H1 (cell line): ENCODE results near the gene ART4. TPM values are rescaled to one million over a fixed set of nuclear protein-coding genes. Genes with fewer than 3 reads are reported as not detected.

Experiments
- CTCF ChIA-PET: fragments of 300-600 bp; sonication (Branson Sonifier 250); formaldehyde crosslinking; loops from one replicate; lab custom pipeline; 2021; ENCODE audit not compliant: partially characterized antibody; lab: Charles Lee
- POLR2A ChIA-PET: fragments of 300-600 bp; sonication (Branson Sonifier 250); formaldehyde crosslinking; loops from one replicate; lab custom pipeline; 2021; ENCODE audit warnings: inconsistent platforms; ENCODE audit not compliant: partially characterized antibody; lab: Charles Lee
- DNase-seq, 2 experiments: peaks; one replicate each; pipeline versions ENCODE4 v3.0.0 to v3.0.0-alpha.2; 2010 to 2022; ENCODE audit warnings: low spot score in 2 of 2, low read depth in 1 of 2, mixed read lengths in 1 of 2
- FAIRE-seq: peaks from 2 replicates; lab custom pipeline; 2011; peaks lifted over from hg19 to GRCh38; lab: Jason Lieb, UNC
- H2AFZ ChIP-seq: 2 replicates; pipeline ENCODE4 v1.8.1; 2012; ENCODE audit warnings: low read length, inconsistent platforms
- H2AK5ac ChIP-seq: 2 replicates; pipeline ENCODE4 v1.6.1; 2013; ENCODE audit warnings: low read depth, low read length
- H2BK120ac ChIP-seq: replicated peaks from 2 replicates; pipeline ENCODE3; 2013; ENCODE audit warnings: low read depth, low read length, inconsistent platforms
- H2BK12ac ChIP-seq: 2 replicates; pipeline ENCODE4 v1.6.1; 2013; ENCODE audit warnings: low read depth, low read length
- H2BK15ac ChIP-seq: 2 replicates; pipeline ENCODE4 v1.6.1; 2013; ENCODE audit warnings: low read length
- H2BK20ac ChIP-seq: 2 replicates; pipeline ENCODE4 v1.6.1; 2013; ENCODE audit warnings: low read length
- H2BK5ac ChIP-seq: 2 replicates; pipeline ENCODE4 v1.6.1; 2013; ENCODE audit warnings: low read depth, low read length
- H3K14ac ChIP-seq: 2 replicates; pipeline ENCODE4 v1.6.1; 2013; ENCODE audit warnings: inconsistent platforms; ENCODE audit not compliant: insufficient read length
- H3K18ac ChIP-seq: 2 replicates; pipeline ENCODE4 v1.6.1; 2013; ENCODE audit warnings: low read length; ENCODE audit errors: extremely low read depth
- H3K23ac ChIP-seq: 2 replicates; pipeline ENCODE4 v1.6.1; 2013; ENCODE audit warnings: inconsistent platforms; ENCODE audit not compliant: insufficient read length
- H3K23me2 ChIP-seq: 2 replicates; pipeline ENCODE4 v1.6.1; 2013; ENCODE audit warnings: low read depth, low read length
- H3K27ac ChIP-seq: 2 replicates; pipeline ENCODE4 v1.6.1; 2011; ENCODE audit warnings: low read depth, low read length, inconsistent platforms
- H3K27me3 ChIP-seq, 4 experiments: replicated peaks in 1 of 4; 1 replicate in 1 of 4; 2 replicates in 3 of 4; pipeline versions ENCODE4 v1.6.1 to v1.8.1; 2011 to 2013; ENCODE audit warnings: low read length in 3 of 4, mild to moderate bottlenecking in 3 of 4, inconsistent platforms in 2 of 4, mixed read lengths in 2 of 4, moderate library complexity in 1 of 4; ENCODE audit not compliant: control insufficient read depth in 3 of 4, insufficient read depth in 3 of 4; ENCODE audit errors: extremely low read depth in 1 of 4
- H3K36me3 ChIP-seq, 4 experiments: 2 replicates each; pipeline versions ENCODE4 v1.6.1 to v1.8.1; 2011 to 2013; ENCODE audit warnings: mild to moderate bottlenecking in 4 of 4, low read length in 3 of 4, moderate library complexity in 2 of 4, control low read depth in 1 of 4, inconsistent platforms in 1 of 4; ENCODE audit not compliant: insufficient read depth in 4 of 4, control insufficient read depth in 2 of 4
- H3K4ac ChIP-seq: replicated peaks from 2 replicates; pipeline ENCODE3; 2013; ENCODE audit warnings: low read length, low read depth, mixed read lengths, inconsistent platforms; ENCODE audit not compliant: insufficient read length
- H3K4me1 ChIP-seq, 4 experiments: replicated peaks in 1 of 4; 1 replicate in 1 of 4; 2 replicates in 3 of 4; pipeline versions ENCODE4 v1.6.1 to v1.8.1; 2011 to 2013; ENCODE audit warnings: low read length in 3 of 4, inconsistent platforms in 2 of 4, mixed read lengths in 1 of 4; ENCODE audit not compliant: insufficient read depth in 4 of 4, control insufficient read depth in 3 of 4
- H3K4me2 ChIP-seq, 2 experiments: 2 replicates each; pipeline versions ENCODE4 v1.6.1 to v1.8.1; 2011 to 2013; ENCODE audit warnings: low read depth in 2 of 2, low read length in 2 of 2, control low read depth in 1 of 2, inconsistent platforms in 1 of 2, mild to moderate bottlenecking in 1 of 2; ENCODE audit not compliant: insufficient read depth in 1 of 2
- H3K4me3 ChIP-seq, 4 experiments: fragments of 200-600, 300-600 bp in 1 of 4; sonication (generic), shearing (Covaris generic), sonication (Bioruptor Twin) in 1 of 4; 2 replicates each; pipeline versions ENCODE4 v1.5.1 to v1.8.1; 2011 to 2016; ENCODE audit warnings: low read length in 4 of 4, low read depth in 3 of 4, control low read depth in 2 of 4, inconsistent platforms in 2 of 4, mild to moderate bottlenecking in 2 of 4, mixed read lengths in 1 of 4, moderate library complexity in 1 of 4; ENCODE audit not compliant: insufficient read depth in 2 of 4; ENCODE audit errors: extremely low read depth in 1 of 4
- H3K56ac ChIP-seq: replicated peaks from 2 replicates; pipeline ENCODE3; 2013; ENCODE audit warnings: low read depth, mild to moderate bottlenecking, mixed read lengths, low read length, inconsistent platforms; ENCODE audit not compliant: insufficient read length
- H3K79me1 ChIP-seq: 2 replicates; pipeline ENCODE4 v1.6.1; 2013; ENCODE audit warnings: low read depth, low read length, control low read depth
- H3K79me2 ChIP-seq, 2 experiments: 2 replicates each; pipeline versions ENCODE4 v1.6.1 to v1.8.1; 2012 to 2013; ENCODE audit warnings: low read length in 2 of 2, mild to moderate bottlenecking in 2 of 2, inconsistent platforms in 1 of 2; ENCODE audit not compliant: insufficient read depth in 2 of 2, control insufficient read depth in 1 of 2
- H3K9ac ChIP-seq, 4 experiments: replicated peaks in 1 of 4; 1 replicate in 1 of 4; 2 replicates in 3 of 4; pipeline versions ENCODE4 v1.6.1 to v1.8.1; 2011 to 2013; ENCODE audit warnings: low read depth in 3 of 4, low read length in 3 of 4, control low read depth in 2 of 4, mild to moderate bottlenecking in 2 of 4, moderate library complexity in 2 of 4, inconsistent platforms in 1 of 4; ENCODE audit errors: extremely low read depth in 1 of 4
- H3K9me3 ChIP-seq, 2 experiments: 2 replicates each; pipeline versions ENCODE4 v1.6.1 to v1.8.1; 2012 to 2013; ENCODE audit warnings: mild to moderate bottlenecking in 2 of 2, moderate library complexity in 2 of 2, control low read depth in 1 of 2, inconsistent platforms in 1 of 2, low read depth in 1 of 2, low read length in 1 of 2, mixed read lengths in 1 of 2; ENCODE audit not compliant: insufficient read depth in 2 of 2
- H4K20me1 ChIP-seq, 2 experiments: replicated peaks in 1 of 2; 2 replicates each; pipeline versions ENCODE3 to v1.8.1; 2011 to 2013; ENCODE audit warnings: inconsistent platforms in 2 of 2, low read length in 2 of 2, mild to moderate bottlenecking in 1 of 2; ENCODE audit not compliant: insufficient read depth in 2 of 2, control insufficient read depth in 1 of 2
- H4K5ac ChIP-seq: 2 replicates; pipeline ENCODE4 v1.6.1; 2013; ENCODE audit warnings: low read length, low read depth, mixed read lengths, inconsistent platforms; ENCODE audit not compliant: insufficient read length
- H4K8ac ChIP-seq: 2 replicates; pipeline ENCODE4 v1.8.0; 2013; ENCODE audit warnings: mild to moderate bottlenecking, moderate library complexity, low read length, inconsistent platforms; ENCODE audit not compliant: insufficient read depth; ENCODE audit errors: extremely low read depth
- H4K91ac ChIP-seq: replicated peaks from 2 replicates; pipeline ENCODE3; 2013; ENCODE audit warnings: low read length, mixed read lengths, inconsistent platforms; ENCODE audit not compliant: insufficient read length
- WGBS, 2 experiments: shearing (Covaris generic) in 1 of 2; methylation state at CpG; one replicate each; pipeline versions ENCODE4 v1.1.6 to v1.1.7; 2013 to 2015; ENCODE audit warnings: low lambda C conversion rate in 2 of 2, mixed read lengths in 2 of 2, inconsistent platforms in 1 of 2, low coverage in 1 of 2, missing lambda C conversion rate in 1 of 2; ENCODE audit not compliant: insufficient replicate concordance in 2 of 2, insufficient coverage in 1 of 2, insufficient read length in 1 of 2; ENCODE audit errors: extremely low coverage in 1 of 2, missing lambda C conversion rate in 1 of 2; 5-methylcytosine and 5-hydroxymethylcytosine counted together
- polyA plus RNA-seq, 7 experiments: library from polyadenylated mRNA; depleted of rRNA in 3 of 7; stranded (reverse) in 5 of 7; unstranded in 2 of 7; fragments of >200 nt in 5 of 7; fragments of 200-250 nt in 2 of 7; gene quantifications; 1 replicate in 5 of 7; 2 replicates in 1 of 7; 4 replicates in 1 of 7; pipeline versions ENCODE4 v1.2.1 to v1.2.3, GENCODE V29; 2011 to 2013; ENCODE audit warnings: missing spikeins in 2 of 7, mixed read lengths in 2 of 7
- total RNA-seq: library from RNA; stranded (reverse); fragmentation: NEBNext Ultra II Directional; extraction: Animal tissue kit (Norgen Biotek cat#: 25700); gene quantifications from 2 replicates; pipeline ENCODE4 v1.2.1, GENCODE V29; 2021

The ART4 gene
- total and polyA plus RNA-seq, 2 of the 8 experiments (the other 6 are each of a cell fraction or from before 2014, with no cell fraction given) = not detected

- no peaks in the 10 kb centered on the region for H3K27me3 ChIP-seq
- H3K9me3 ChIP-seq = no peaks in the 10 kb centered on the region
- H4K5ac ChIP-seq = no peak overlapping the region
- no peaks in the 10 kb centered on the region for H3K4me1 ChIP-seq
- ChIA-PET CTCF (interaction anchor here (0.9 to 1.9 kb wide), 5 partner anchors 11 to 753 kb away, joined by 3 to 8 read pairs (median 5); no protein-coding TSS in a partner anchor), POLR2A (no interaction called here)
- H3K27ac ChIP-seq = no peak overlapping the region
- no peak overlapping the region for H3K4me3 ChIP-seq
- no peak overlapping the region for H4K8ac ChIP-seq
- H2BK20ac ChIP-seq = no peak overlapping the region
- H4K20me1 ChIP-seq = no peaks in the 10 kb centered on the region
- H3K56ac ChIP-seq = no peak overlapping the region
- no peaks in the 10 kb centered on the region for H3K23me2 ChIP-seq
- no peak overlapping the region for H3K9ac ChIP-seq
- H2BK15ac ChIP-seq = no peak overlapping the region
- no peaks in the 10 kb centered on the region for H3K36me3 ChIP-seq
- no peak overlapping the region for H3K14ac ChIP-seq
- FAIRE-seq (no peak), DNase-seq (no peak)
- H3K79me2 ChIP-seq = no peaks in the 10 kb centered on the region
- H2BK12ac ChIP-seq = no peak overlapping the region
- no peak overlapping the region for H3K23ac ChIP-seq
- no peak overlapping the region for H3K18ac ChIP-seq
- H2BK120ac ChIP-seq = no peak overlapping the region
- H3K4ac ChIP-seq = no peak overlapping the region
- no peak overlapping the region for H2AK5ac ChIP-seq
- no peak overlapping the region for H2AFZ ChIP-seq
- no peaks in the 10 kb centered on the region for H3K79me1 ChIP-seq
- WGBS, 2 experiments = 92% methylated on average over 7 of the region's 7 CpGs; no CpG with 5 or more reads in 1 of the 2 experiments
- no peak overlapping the region for H2BK5ac ChIP-seq
- H4K91ac ChIP-seq = no peak overlapping the region
- H3K4me2 ChIP-seq = no peak overlapping the region
Measured at GRCh38 chr12:14836336-14837210, 6.8 kb downstream of the ART4 start.
